Stimulated activated CD4-positive, alpha-beta T cell treated with anti-CD3 and anti-CD28 coated beads, Interleukin-15, amount 100 ng/mL, for 48 hours (primary cell): ENCODE measurements around the gene CABP5.

Experiments
- DNase-seq, 2 donors: peaks; one replicate each; pipeline ENCODE4 v3.0.0-alpha.2; 2020; ENCODE audit warnings: low read depth in 2 of 2

Gene CABP5

GRCh38 chr19:48030073-48030472 is 13.8 kb downstream of the CABP5 start:
- DNase-seq = no peak

- no peak for DNase-seq
Measured at GRCh38 chr19:48029431-48029830, 14.4 kb downstream of the CABP5 start.

- DNase-seq = no peak
Measured at GRCh38 chr19:48025480-48025879, 18.4 kb downstream of the CABP5 start.

GRCh38 chr19:48023518-48023917 is 20.4 kb downstream of the CABP5 start:
- DNase-seq = no peak

- DNase-seq = no peak
Measured at GRCh38 chr19:48023011-48023410, 20.9 kb downstream of the CABP5 start.

- DNase-seq = no peak
Measured at GRCh38 chr19:48020686-48021085, 23.2 kb downstream of the CABP5 start.

- no peak for DNase-seq
Measured at GRCh38 chr19:48010932-48011758, 32.7 kb downstream of the CABP5 start.

- DNase-seq = no peak
Measured at GRCh38 chr19:48006762-48007161, 37.1 kb downstream of the CABP5 start.

- DNase-seq = no peak
Measured at GRCh38 chr19:48004236-48004635, 39.6 kb downstream of the CABP5 start.

- no peak for DNase-seq
Measured at GRCh38 chr19:48000846-48001245, 43.0 kb downstream of the CABP5 start.

- no peak for DNase-seq
Measured at GRCh38 chr19:47998800-47999199, 45.1 kb downstream of the CABP5 start.

GRCh38 chr19:47996230-47996727 is 47.6 kb downstream of the CABP5 start:
- DNase-seq = no peak

GRCh38 chr19:47994209-47994802 is 49.6 kb downstream of the CABP5 start, which contains the start of gene ELSPBP1:
Gene ELSPBP1 (plus strand): TSS chr19:47994632. CDS start chr19:48008668, 14,036 bp downstream.
- DNase-seq = no peak

GRCh38 chr19:47992070-47992469 is 51.8 kb downstream of the CABP5 start, which contains the start of gene BSPH1:
Gene BSPH1 (minus strand): TSS chr19:47992170. CDS start chr19:47992081, 89 bp downstream.
- DNase-seq = no peak

GRCh38 chr19:47991191-47991808 is 52.6 kb downstream of the CABP5 start:
- DNase-seq = no peak
